Activated gamma-delta T cell treated with anti-CD3 and anti-CD28 coated beads, Interleukin-2, amount 50 U/mL, for 16 hours (primary cell): Measurements from ENCODE around the gene CNGA4.
"Not testable (repeated sequence)": the region's sequence is repeated elsewhere in the genome, so short reads cannot be mapped to it uniquely, and the experiment has no call there.

Experiments
- DNase-seq: peaks from one replicate; pipeline ENCODE4 v3.0.0-alpha.2; 2020; ENCODE audit warnings: low read depth

CNGA4 gene

GRCh38 chr11:6263662-6264061 is 24.8 kb downstream of the CNGA4 start:
- DNase-seq = no peak

GRCh38 chr11:6268820-6269219 is 29.9 kb downstream of the CNGA4 start:
- DNase-seq = no peak

GRCh38 chr11:6269994-6270393 is 31.1 kb downstream of the CNGA4 start:
- DNase-seq = no peak

GRCh38 chr11:6270584-6271246 is 31.8 kb downstream of the CNGA4 start:
- DNase-seq = no peak

- no peak for DNase-seq
Observed at GRCh38 chr11:6271598-6271997, 32.7 kb downstream of the CNGA4 start.

GRCh38 chr11:6273188-6273587 is 34.3 kb downstream of the CNGA4 start:
- DNase-seq = no peak

- DNase-seq = not testable (repeated sequence)
Observed at GRCh38 chr11:6280809-6281208, 41.9 kb downstream of the CNGA4 start.

- DNase-seq = no peak
Observed at GRCh38 chr11:6283453-6284023, 44.6 kb downstream of the CNGA4 start.

- no peak for DNase-seq
Observed at GRCh38 chr11:6284250-6284649, 45.4 kb downstream of the CNGA4 start.

- no peak for DNase-seq
Observed at GRCh38 chr11:6285019-6285418, 46.1 kb downstream of the CNGA4 start.
